ENCODE measurements around the gene CPNE6. TPM values are rescaled to one million over a fixed set of nuclear protein-coding genes. Genes with fewer than 3 reads are reported as not detected.
A peak's percentile ranks its signal among the peaks of the same experiment; 100 is the strongest.

CPNE6 gene
- total RNA-seq, 1 donor from 2014 or later: 2.4 TPM

- DNase-seq (ENCODE audit: low spot score): no peak
Measured at GRCh38 chr14:24085215-24085614, 13.9 kb downstream of the CPNE6 start.

- DNase-seq (ENCODE audit: low spot score): no peak
Measured at GRCh38 chr14:24086193-24086955, 15.0 kb downstream of the CPNE6 start.

- DNase-seq (ENCODE audit: low spot score): no peak
Measured at GRCh38 chr14:24087004-24087403, 15.6 kb downstream of the CPNE6 start.

GRCh38 chr14:24088095-24088494, 16.7 kb downstream of the CPNE6 start:
- no peak for DNase-seq (ENCODE audit: low spot score)

GRCh38 chr14:24089890-24090289, 18.5 kb downstream of the CPNE6 start:
- DNase-seq (ENCODE audit: low spot score): no peak

GRCh38 chr14:24092110-24092504, 20.7 kb downstream of the CPNE6 start:
- DNase-seq (ENCODE audit: low spot score): no peak

GRCh38 chr14:24092505-24093206, 21.3 kb downstream of the CPNE6 start:
- DNase-seq (ENCODE audit: low spot score): peak; percentile 19

GRCh38 chr14:24093207-24093900, 22.0 kb downstream of the CPNE6 start:
- DNase-seq (ENCODE audit: low spot score): no peak

- DNase-seq (ENCODE audit: low spot score): peak; percentile 89
Measured at GRCh38 chr14:24093901-24094840, 22.8 kb downstream of the CPNE6 start, which contains the start of gene PCK2. TSS of gene PCK2 (plus strand) at chr14:24094311. CDS start at chr14:24094406, 95 bp downstream.

GRCh38 chr14:24094841-24095270, 23.5 kb downstream of the CPNE6 start:
- DNase-seq (ENCODE audit: low spot score): no peak

- DNase-seq (ENCODE audit: low spot score): peak; percentile 55
Measured at GRCh38 chr14:24095271-24096068, 24.1 kb downstream of the CPNE6 start.

GRCh38 chr14:24096545-24097181, 25.3 kb downstream of the CPNE6 start:
- no peak for DNase-seq (ENCODE audit: low spot score)

- DNase-seq (ENCODE audit: low spot score): no peak
Measured at GRCh38 chr14:24098229-24098926, 27.0 kb downstream of the CPNE6 start.

- DNase-seq (ENCODE audit: low spot score): no peak
Measured at GRCh38 chr14:24098927-24099813, 27.8 kb downstream of the CPNE6 start.

GRCh38 chr14:24100197-24100981, 29.0 kb downstream of the CPNE6 start:
- DNase-seq (ENCODE audit: low spot score): no peak

GRCh38 chr14:24100982-24101494, 29.7 kb downstream of the CPNE6 start:
- no peak for DNase-seq (ENCODE audit: low spot score)
